Hematopoietic multipotent progenitor cell treated with erythropoietin and hydrocortisone succinate and interleukin-3 and kit ligand, for 4 days (in vitro differentiated cells): ENCODE data around the gene ST8SIA5.
"Not testable (repeated sequence)": the region's sequence is repeated elsewhere in the genome, so short reads cannot be mapped to it uniquely, and the experiment has no call there.

Source experiments
- DNase-seq: peaks from one replicate; pipeline ENCODE4 v3.0.0-alpha.2; 2015

The ST8SIA5 gene

DNA sequence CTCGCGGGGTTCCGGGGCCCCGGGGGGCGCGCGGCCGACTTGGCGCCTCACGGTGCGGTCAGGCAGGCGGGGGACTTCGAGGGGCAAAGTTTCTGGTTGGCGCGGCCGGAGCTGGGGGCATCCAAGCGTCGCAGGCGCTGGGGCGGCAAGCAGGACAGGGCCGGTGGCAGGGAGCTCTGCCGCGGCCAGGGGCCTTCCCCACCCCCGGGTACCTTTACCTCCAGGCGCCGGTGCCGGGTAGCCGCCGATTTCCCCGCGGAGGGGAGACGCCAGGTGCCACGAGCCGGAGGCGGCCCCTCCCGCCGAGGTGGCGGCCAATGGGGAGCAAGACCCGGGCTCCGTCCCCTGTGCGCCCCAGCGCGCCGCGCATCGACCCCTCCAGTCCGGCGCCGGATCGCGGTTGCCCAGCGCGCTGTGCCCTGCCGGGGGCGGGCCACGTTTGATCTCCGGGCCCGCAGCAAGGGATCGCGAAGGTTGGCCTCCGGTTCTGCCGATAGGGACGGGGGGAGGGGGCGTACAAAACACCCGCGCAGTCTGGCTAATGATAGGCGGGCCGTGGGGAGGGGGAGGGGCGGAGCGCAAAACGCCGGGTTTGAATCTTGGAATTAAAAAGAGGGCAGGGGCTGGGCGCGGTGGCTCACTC, at the start of gene ST8SIA5:
Gene ST8SIA5 (minus strand): TSS at position 495 of the 643 bp plus-strand sequence. CDS start 545 bp downstream, outside the sequence.
- DNase-seq = peak; percentile 25

GRCh38 chr18:46795945-46796344, 39.1 kb upstream of the ST8SIA5 start:
- not testable (repeated sequence) for DNase-seq

DNA sequence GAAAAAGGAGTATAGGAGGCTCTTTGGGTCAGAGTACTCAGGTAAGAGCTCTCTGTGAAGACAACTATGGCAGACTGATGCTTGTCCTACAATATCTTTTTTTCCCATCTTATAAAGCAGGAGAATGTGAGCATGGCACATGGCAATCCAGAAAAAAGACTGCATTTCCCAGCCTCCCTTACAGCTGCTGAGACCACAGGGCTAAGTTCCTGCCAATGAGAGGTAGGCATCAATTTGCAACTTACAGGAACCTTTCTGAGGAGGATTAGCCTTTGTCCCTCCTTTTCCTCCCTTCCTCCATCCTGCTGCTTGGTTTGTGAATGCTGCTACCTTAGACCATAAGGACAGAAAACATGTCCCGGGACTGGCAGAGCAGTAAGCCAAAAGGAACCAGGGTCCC, 37.8 kb upstream of the ST8SIA5 start:
- no peak for DNase-seq

- peak; percentile 42 for DNase-seq
Measured at GRCh38 chr18:46793565-46793964, 36.7 kb upstream of the ST8SIA5 start.

DNA sequence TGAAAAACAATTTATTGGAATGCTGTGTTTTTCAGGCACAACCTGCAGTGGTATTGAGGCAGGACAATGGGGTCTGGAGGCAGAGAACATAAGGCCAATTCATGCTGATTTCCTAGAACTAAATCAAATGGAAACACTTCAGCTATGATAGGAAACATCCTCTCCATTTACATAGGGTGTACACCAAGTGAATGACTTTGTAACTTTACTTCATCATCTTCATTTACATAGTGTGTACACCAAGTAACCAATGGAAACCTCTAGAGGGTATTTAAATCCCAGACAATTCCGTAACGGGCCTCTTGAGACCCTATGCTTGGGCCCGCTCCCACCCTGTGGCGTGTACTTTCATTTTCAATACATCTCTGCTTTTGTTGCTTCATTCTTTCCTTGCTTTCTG, 32.2 kb upstream of the ST8SIA5 start:
- no peak for DNase-seq

DNA sequence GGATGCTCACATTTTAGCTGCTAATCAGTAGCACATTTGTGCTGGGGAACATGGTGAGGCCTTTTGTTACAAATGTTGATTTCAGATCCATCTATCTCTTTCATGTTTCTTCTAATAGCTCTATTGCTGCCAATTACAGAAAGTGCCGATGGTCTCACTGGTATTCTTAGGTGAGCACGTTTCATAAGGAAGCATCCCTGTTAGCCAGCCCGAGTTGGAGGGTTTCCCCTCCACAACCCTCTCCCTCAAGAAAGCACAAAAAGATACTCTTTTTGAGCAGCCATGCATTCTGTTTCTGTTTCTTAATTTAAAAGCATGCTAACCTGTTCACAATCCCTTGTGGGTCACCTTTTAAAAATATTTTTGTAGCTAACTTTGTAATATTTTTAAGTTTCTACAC, 30.8 kb upstream of the ST8SIA5 start:
- no peak for DNase-seq

GRCh38 chr18:46772357-46772756, 15.5 kb upstream of the ST8SIA5 start:
- DNase-seq = peak; percentile 64

DNA sequence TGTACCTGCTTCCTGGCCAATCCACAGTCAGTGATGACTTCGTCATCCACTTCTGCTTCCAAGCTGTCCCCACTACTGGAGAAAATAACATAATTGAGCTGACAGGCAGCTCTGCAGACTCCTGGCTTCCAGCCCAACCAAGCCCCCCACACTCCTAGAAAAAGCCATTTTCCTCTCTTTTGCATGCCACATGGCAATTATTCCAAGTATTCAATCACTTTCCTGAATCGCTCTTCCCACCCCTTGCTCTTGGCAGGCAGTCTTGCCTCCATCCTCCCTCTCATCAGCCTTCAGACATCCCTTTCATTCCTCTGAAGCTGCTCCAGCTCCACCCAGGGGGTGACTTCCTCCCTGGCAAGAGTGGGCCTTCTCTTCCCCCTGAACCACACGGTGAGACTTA, 14.3 kb upstream of the ST8SIA5 start:
- no peak for DNase-seq

DNA sequence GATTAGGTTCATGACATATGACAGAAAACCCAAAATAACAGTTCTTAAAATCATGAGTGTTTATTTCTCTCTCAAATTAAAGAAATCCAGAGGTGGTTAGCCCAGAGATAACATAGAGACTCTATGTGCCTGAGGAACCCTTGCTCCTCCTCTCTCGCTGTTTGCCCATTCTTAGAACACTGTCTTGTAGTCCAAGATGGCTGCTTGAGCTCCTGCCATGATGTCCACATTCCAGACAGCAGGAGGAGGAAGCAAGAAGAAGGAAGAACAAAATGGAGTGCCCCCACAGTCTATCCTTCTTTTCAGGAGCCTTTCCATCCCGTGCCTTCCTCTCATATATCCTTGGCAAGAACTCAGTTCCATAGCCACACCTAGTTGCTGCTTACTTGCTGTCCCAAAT, 13.9 kb upstream of the ST8SIA5 start:
- DNase-seq = no peak

GRCh38 chr18:46768166-46768921, 11.5 kb upstream of the ST8SIA5 start:
- no peak for DNase-seq

DNA sequence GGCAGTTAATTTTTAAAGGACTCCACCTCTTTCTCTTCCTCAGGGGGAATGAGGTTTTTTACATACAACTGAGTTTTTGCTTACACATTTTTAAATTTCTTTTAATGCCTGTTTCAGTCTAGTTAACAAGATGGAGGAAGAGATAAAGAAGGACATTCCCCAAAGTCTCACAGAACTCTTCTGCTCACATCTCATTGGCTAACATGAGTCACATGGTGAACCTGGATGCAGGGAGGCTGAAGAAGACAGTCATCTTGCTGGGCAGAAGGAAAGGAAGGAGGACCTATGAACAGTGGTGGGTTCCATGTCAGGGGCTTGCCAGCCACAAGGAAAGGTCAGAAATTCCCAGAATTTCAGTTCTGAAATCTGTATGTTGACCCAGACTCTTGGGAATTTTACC, 10.4 kb upstream of the ST8SIA5 start:
- peak; percentile 28 for DNase-seq

GRCh38 chr18:46764586-46764985, 7.7 kb upstream of the ST8SIA5 start:
- no peak for DNase-seq

DNA sequence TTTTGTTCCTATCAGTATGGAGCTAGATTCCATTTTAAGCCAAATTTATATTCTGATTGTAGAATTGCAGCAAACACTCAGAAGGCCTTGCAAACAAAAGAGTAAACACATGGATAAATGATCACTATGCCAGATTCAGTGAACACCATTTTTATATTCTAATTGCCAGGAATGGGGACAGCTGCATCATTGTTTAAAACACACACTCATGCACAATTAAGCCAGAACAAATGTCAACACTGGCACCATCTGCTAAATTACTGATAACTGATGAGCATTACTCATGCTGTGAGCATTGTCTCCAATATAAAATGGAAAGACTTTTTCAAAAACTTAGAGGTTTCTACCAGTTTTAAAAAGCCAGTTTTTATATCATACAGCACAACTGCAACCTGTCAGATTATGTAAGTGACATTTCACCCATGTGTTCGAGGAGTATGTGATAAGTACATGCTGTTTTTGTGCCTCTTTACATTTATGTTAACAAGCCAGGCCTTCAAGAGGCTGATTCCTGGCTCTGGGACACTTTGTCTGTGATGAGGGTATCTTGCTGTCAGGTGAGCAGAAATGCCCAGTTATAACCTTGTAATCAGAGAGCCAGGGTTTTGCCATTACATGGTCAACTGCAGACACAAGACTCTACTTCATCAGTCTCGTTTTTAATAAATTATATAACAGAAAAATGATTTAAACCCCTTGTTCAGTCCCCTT, 4.4 kb upstream of the ST8SIA5 start:
- no peak for DNase-seq

DNA sequence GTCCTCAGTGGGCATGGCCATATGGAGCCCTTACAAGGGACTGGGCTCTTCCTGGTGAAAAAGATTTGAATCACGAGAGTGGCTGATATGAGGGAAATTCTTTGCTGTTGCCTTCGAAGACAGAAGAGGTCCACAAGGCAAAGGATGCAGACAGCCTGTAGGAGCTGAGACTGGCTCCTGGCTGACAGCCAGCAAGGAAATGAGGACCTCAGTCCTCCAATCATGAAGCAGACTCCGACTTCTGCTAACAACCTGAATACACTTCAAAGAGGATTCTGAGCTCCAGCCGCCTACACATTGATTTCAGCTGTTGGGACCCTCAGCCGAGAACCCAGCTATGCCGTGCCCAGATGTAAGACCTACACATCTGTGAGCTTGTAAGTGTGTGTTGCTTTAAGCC, 3.0 kb upstream of the ST8SIA5 start:
- DNase-seq = no peak

GRCh38 chr18:46756025-46756558, 761 bp downstream of the ST8SIA5 start:
- no peak for DNase-seq

GRCh38 chr18:46755315-46756024, 1.4 kb downstream of the ST8SIA5 start:
- peak; percentile 75 for DNase-seq

DNA sequence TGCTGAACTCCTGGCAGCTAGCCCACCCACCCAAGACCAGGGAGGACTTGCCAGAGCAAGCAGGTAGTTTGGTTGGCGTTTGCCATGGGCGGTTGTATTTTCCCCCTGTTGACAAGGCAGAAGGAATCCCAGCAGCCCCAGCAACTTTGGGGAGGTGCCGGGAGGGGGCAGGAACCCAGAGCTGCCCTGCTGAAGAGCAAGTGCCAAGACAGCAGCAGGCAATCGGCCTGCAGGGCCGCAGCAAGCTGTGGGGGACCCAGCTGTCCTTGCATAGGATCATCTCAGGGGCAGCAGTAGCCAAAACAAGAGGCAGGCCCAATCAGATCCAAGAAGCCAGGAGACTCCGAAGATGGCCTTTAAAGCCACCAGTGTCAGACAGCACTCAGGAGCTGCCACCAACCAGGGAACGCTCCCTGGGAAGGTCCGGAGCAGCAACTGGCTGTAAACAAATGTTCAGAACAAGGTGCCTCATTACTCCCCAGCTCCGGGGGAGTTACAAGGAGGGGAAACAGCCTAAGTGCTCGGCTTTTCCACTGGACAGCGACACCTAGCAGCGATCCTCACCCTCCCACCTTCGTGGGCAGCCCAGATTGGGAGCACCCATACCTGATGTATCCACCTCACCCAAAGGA, 2.1 kb downstream of the ST8SIA5 start:
- no peak for DNase-seq

GRCh38 chr18:46754188-46754587, 2.7 kb downstream of the ST8SIA5 start:
- DNase-seq = peak; percentile 49

DNA sequence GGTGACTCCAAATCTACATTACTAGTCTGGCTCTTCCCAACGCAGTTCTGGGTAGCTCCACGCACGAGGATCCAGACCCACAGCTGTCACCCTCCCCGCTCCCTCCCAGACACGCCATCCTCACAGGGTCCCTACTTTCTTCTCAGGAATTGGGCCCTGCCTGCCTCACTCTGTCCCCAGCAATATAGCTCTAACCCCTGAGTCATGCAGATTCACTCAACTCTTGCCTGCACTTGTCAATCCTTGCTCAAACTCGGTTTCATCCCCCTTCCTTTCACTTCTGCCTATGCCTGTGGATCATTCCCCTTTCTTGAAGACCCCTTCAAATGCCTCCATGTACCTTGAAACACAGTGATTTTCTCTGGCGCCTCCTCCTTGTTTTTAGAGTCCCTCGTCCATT, 5.0 kb downstream of the ST8SIA5 start:
- no peak for DNase-seq

DNA sequence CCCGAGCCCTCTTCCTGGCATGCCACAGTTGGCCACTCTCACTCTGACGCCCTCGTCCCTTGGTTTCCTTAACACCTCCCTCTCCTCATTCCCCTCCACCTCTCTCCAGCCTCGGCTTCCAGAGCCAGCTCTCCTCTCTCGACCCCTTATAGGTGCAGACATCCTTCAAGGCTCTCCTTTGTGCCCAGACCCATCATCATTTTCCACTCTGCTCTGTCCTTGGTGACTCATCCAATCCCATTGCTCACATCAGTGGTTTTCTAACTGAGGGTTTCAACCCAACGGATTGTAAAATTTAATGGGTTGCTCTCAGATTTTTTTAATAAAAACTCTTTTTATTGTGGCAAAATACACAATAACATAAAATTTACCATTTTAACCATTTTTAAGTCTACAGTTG, 6.2 kb downstream of the ST8SIA5 start:
- DNase-seq = no peak

DNA sequence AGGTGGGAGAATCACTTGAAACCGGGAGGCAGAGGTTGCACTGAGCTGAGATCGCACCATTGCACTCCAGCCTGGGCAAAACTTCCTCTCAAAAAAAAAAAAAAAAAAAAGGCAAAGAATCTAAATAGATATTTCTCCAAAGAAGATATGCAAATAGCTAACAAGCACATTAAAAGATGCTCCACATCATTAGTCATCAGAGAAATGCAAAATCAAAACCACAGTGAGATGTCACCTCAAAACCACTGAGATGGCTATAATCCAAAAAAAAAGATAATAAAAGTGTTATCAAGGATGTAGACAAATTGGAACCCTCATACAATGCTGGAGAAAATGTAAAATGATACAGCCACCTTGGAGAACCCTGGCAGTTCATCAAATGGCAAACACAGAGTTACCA, 8.4 kb downstream of the ST8SIA5 start:
- DNase-seq = no peak

- no peak for DNase-seq
Measured at GRCh38 chr18:46740046-46740445, 16.8 kb downstream of the ST8SIA5 start.

GRCh38 chr18:46738491-46738890, 18.4 kb downstream of the ST8SIA5 start:
- DNase-seq = no peak
